ENCODE data around the gene LHFPL2.

DNA sequence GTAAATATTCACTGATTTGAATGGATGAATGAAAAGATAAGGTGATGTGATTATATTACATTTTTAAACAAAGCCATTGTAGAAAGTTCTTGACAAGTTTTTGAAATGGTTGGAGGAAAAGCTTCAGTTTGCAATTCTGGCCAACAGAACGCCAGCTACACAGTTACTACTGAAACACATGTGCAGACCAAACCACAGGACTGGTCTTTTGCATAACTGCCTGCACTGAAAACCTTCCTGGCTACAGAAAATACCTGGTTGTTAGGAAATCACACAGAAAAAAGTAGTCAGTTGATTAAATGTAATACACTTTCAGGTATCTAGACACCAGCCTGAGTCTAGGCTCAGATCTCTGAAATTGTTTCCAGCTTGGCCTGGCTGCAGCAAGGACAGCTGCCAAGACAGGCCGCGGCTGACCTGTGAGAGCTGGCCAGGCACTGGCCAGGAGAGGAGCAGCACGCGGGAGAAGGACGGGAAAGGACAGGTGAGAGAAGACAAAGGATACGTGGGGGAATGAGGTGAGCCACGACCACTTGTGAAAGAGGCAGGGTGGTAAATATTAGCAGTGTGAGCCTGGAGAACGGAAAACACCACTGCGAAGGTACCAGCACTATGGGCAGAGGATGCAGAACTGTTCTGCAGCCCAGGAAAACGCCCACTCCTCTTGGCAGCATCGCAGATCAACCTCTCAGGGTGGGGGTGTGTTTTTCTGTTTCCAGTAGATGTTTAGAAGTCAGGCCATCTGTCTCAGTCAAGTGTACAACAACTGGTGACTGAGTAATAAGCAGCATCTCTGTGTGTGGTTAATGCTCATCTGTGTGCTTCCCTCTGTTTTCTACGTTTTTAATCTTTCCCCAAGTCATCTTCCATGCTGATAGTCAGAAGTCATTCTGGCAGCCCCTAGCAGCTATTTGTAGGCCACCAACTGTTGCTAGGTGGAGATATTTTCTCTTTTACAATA is 150.7 kb downstream of the LHFPL2 start:
- TF ChIP-seq ELF4 (IDR thresholded peaks at IDR 0.05) (no peak), BHLHE40 (IDR thresholded peaks at IDR 0.05; ENCODE audit: borderline replicate concordance) (no peak), SUZ12 (IDR thresholded peaks at IDR 0.05) (no peak), SP1 (IDR thresholded peaks at IDR 0.05) (no peak), FOXK2 (IDR thresholded peaks at IDR 0.05) (no peak), ARNT (IDR thresholded peaks at IDR 0.05) (no peak), LEF1 (IDR thresholded peaks at IDR 0.05; ENCODE audit: borderline replicate concordance) (no peak), ZNF384 (IDR thresholded peaks at IDR 0.05) (no peak), HDGF (IDR thresholded peaks at IDR 0.05; ENCODE audit: borderline replicate concordance) (no peak), CTBP1 (IDR thresholded peaks at IDR 0.05; ENCODE audit: borderline replicate concordance) (no peak), NFRKB (IDR thresholded peaks at IDR 0.05) (no peak)
